GM12878 (cell line): ENCODE measurements around the gene RINL. TPM values are rescaled to one million over a fixed set of nuclear protein-coding genes. Genes with fewer than 3 reads are reported as not detected.

Experiments
- ATAC-seq: fragments of 200-7000 bp; cut with Tn5 transposase; 3 replicates; pipeline ENCODE4 v1.9.1; 2020; ENCODE audit warnings: mild to moderate bottlenecking, moderate library complexity
- BruUV-seq: library from RNA; stranded (reverse); fragments of 400-500 nt; replicated peaks from 2 replicates; lab custom pipeline; 2021; lab: Mats Ljungman, UMichigan
- CTCF ChIA-PET: fragments of 300-600 bp; sonication (Branson Sonifier 250); formaldehyde crosslinking; extraction: SDS; loops from one replicate; lab custom pipeline; 2021; ENCODE audit warnings: inconsistent platforms; lab: Yijun Ruan, JAX
- POLR2A ChIA-PET: fragments of 350-600 bp; formaldehyde crosslinking; extraction: SDS; loops from one replicate; lab custom pipeline; 2021; ENCODE audit warnings: inconsistent platforms; lab: Charles Lee
- RAD21 ChIA-PET: fragments of 300-600 bp; sonication (Branson Sonifier 250); formaldehyde crosslinking; loops from one replicate; lab custom pipeline; 2023; ENCODE audit warnings: antibody characterized with exemption; ENCODE audit not compliant: unreplicated experiment; lab: Charles Lee
- SMC1A ChIA-PET: fragments of 300-600 bp; sonication (Branson Sonifier 250); formaldehyde crosslinking; loops from one replicate; lab custom pipeline; 2023; ENCODE audit not compliant: unreplicated experiment, uncharacterized antibody; lab: Charles Lee
- DNase-seq: peaks from one replicate; pipeline ENCODE4 v3.0.0-alpha.2; 2011; ENCODE audit warnings: low read depth, low spot score
- FAIRE-seq: peaks from 3 replicates; lab custom pipeline; 2011; peaks lifted over from hg19 to GRCh38; lab: Jason Lieb, UNC
- H2AFZ ChIP-seq: 2 replicates; pipeline ENCODE4 v1.6.0; 2011; ENCODE audit warnings: low read depth, low read length, control low read depth; ENCODE audit not compliant: control insufficient read depth
- H3K27ac ChIP-seq: 2 replicates; pipeline ENCODE4 v1.5.1; 2011; ENCODE audit warnings: control low read depth; ENCODE audit not compliant: control insufficient read depth, insufficient read depth
- H3K27me3 ChIP-seq, 2 experiments: replicated peaks in 1 of 2; 2 replicates each; pipeline versions ENCODE4 v1.6.0 to v1.6.1; 2011; ENCODE audit warnings: low read length in 1 of 2; ENCODE audit not compliant: control insufficient read depth in 2 of 2, insufficient read depth in 2 of 2
- H3K36me3 ChIP-seq, 2 experiments: 2 replicates each; pipeline ENCODE4 v1.5.1; 2011; ENCODE audit warnings: low read length in 1 of 2; ENCODE audit not compliant: control insufficient read depth in 2 of 2, insufficient read depth in 2 of 2
- H3K4me1 ChIP-seq: 2 replicates; pipeline ENCODE4 v1.6.1; 2011; ENCODE audit warnings: mild to moderate bottlenecking, low read length, moderate library complexity, mixed read lengths; ENCODE audit not compliant: control insufficient read depth, insufficient read depth
- H3K4me2 ChIP-seq: 2 replicates; pipeline ENCODE4 v1.6.0; 2011; ENCODE audit warnings: control low read depth; ENCODE audit not compliant: control insufficient read depth, insufficient read depth
- H3K4me3 ChIP-seq: fragments of 200-600 bp; sonication (generic); 2 replicates; pipeline ENCODE4 v1.5.1; 2016
- H3K79me2 ChIP-seq: 2 replicates; pipeline ENCODE4 v1.6.0; 2011; ENCODE audit warnings: low read length; ENCODE audit not compliant: control insufficient read depth, insufficient read depth
- H3K9ac ChIP-seq: 2 replicates; pipeline ENCODE4 v1.8.0; 2011; ENCODE audit warnings: low read length, control low read depth, mixed read lengths; ENCODE audit not compliant: control insufficient read depth, insufficient read depth
- H3K9me3 ChIP-seq: replicated peaks from 3 replicates; pipeline ENCODE4 v1.5.1; 2011; ENCODE audit warnings: mild to moderate bottlenecking, low read length; ENCODE audit not compliant: control insufficient read depth, insufficient read depth
- H4K20me1 ChIP-seq: 2 replicates; pipeline ENCODE4 v1.6.0; 2011; ENCODE audit not compliant: control insufficient read depth, insufficient read depth
- GATAD2B ChIP-seq: fragments of 450-650 bp; conservative IDR thresholded peaks from 2 replicates; pipeline ENCODE4 v1.6.1; 2017; ENCODE audit warnings: low read depth, mild to moderate bottlenecking, moderate library complexity
- HCFC1 ChIP-seq: fragments of 150-350 bp; IDR thresholded peaks from 2 replicates; pipeline ENCODE4 v1.6.1; 2014; ENCODE audit warnings: low read length
- HDAC2 ChIP-seq: fragments of 200-600 bp; sonication (generic); IDR thresholded peaks from 2 replicates; pipeline ENCODE4 v1.6.1; 2017
- KAT2A ChIP-seq: conservative IDR thresholded peaks from 2 replicates; pipeline ENCODE4 v1.6.1; 2011; ENCODE audit warnings: low read depth, low read length; ENCODE audit not compliant: control insufficient read depth
- RAD21 ChIP-seq: IDR thresholded peaks from 2 replicates; pipeline ENCODE4 v1.6.1; 2011; ENCODE audit warnings: mild to moderate bottlenecking, low read depth, low read length, moderate library complexity; ENCODE audit not compliant: insufficient read depth
- RELB ChIP-seq: fragments of 450-650 bp; IDR thresholded peaks from 2 replicates; pipeline ENCODE4 v1.6.1; 2017; ENCODE audit warnings: low read depth, mild to moderate bottlenecking, moderate library complexity
- REST ChIP-seq: IDR thresholded peaks from 2 replicates; pipeline ENCODE4 v1.6.1; 2012; ENCODE audit warnings: mild to moderate bottlenecking, low read depth, low read length
- WGBS: methylation state at CpG from one replicate; pipeline ENCODE4 v1.1.6; 2016; ENCODE audit warnings: low lambda C conversion rate; ENCODE audit not compliant: insufficient replicate concordance, insufficient coverage; ENCODE audit errors: missing lambda C conversion rate; 5-methylcytosine and 5-hydroxymethylcytosine counted together
- in situ Hi-C: fragments of 300-500 bp; cut with MboI; formaldehyde crosslinking; loops from 9 replicates; pipeline ENCODE4 v1.14.3; 2018; ENCODE audit warnings: mixed read lengths
- intact Hi-C: fragments of 100-400 bp; cut with micrococcal nuclease; formaldehyde crosslinking; loops from one replicate; pipeline ENCODE4 v1.14.2; 2022; ENCODE audit not compliant: unreplicated experiment
- polyA plus RNA-seq, 11 experiments: library from polyadenylated mRNA; depleted of rRNA in 4 of 11; unstranded in 6 of 11; stranded (reverse) in 5 of 11; fragments of >200 nt; fragmentation: Nextera tagmentation in 4 of 11; fragmentation: Illumina TruSeq in 1 of 11; extraction: Ambion mirVana in 4 of 11; extraction: Trizol in 1 of 11; gene quantifications; 1 replicate in 1 of 11; 2 replicates in 10 of 11; pipeline versions ENCODE4 v1.2.1 to v1.2.3, GENCODE V29; 2011 to 2016; ENCODE audit warnings: inconsistent platforms in 2 of 11, missing spikeins in 2 of 11, low read depth in 1 of 11
- total RNA-seq, 4 experiments: library from RNA; depleted of rRNA in 3 of 4; stranded (reverse); fragments of >200 nt in 3 of 4; fragmentation: Illumina TruSeq in 1 of 4; extraction: Trizol in 1 of 4; gene quantifications; 2 replicates each; pipeline versions ENCODE4 v1.2.1 to v1.2.3, GENCODE V29; 2013 to 2021

RINL gene
- total and polyA plus RNA-seq, 10 of the 15 experiments (the other 5 are each of a cell fraction or from before 2014, with no cell fraction given), result 14.5 to 64.2 (median 47.6) TPM

GRCh38 chr19:38879400-38879751 lies 1.3 kb upstream of the RINL start:
- no peaks in the 10 kb centered on the region; the same call in none of the 2 replicates for H3K79me2 ChIP-seq
- H3K27ac ChIP-seq, result no peak overlapping the region
- RAD21 ChIA-PET, result interaction anchor here (0.8 to 2.1 kb wide), 5 partner anchors 9 to 149 kb away, joined by 3 to 8 read pairs (median 4); partner anchors contain the start of genes MRPS12 and SARS2
- no peaks in the 10 kb centered on the region; a peak in 1 of 4 replicates for H3K36me3 ChIP-seq
- intact Hi-C loops, result loop anchor here (2.0 kb wide), 1 partner anchor 19 kb away; the partner anchor contains the start of genes NFKBIB and SIRT2
- WGBS, result 91% methylated on average over 11 of the region's 11 CpGs
- H3K4me3 ChIP-seq, result no peak overlapping the region
- no peaks in the 10 kb centered on the region for H4K20me1 ChIP-seq
- peaks cover 7% of the 10 kb centered on the region for H3K4me1 ChIP-seq
- CTCF ChIA-PET, result interaction anchor here (0.6 to 4.8 kb wide), 6 partner anchors 8 to 335 kb away, joined by 3 to 62 read pairs (median 10); partner anchors contain the start of genes HNRNPL, MRPS12 and SARS2
- SMC1A ChIA-PET, result interaction anchor here (1.0 to 1.7 kb wide), 3 partner anchors 8 to 51 kb away, joined by 3 to 9 read pairs (median 4); partner anchors contain the start of genes MRPS12 and SARS2
- no peak overlapping the region for H2AFZ ChIP-seq
- no peaks in the 10 kb centered on the region for H3K27me3 ChIP-seq
- POLR2A ChIA-PET, result interaction anchor here (0.5 to 2.8 kb wide), 5 partner anchors 10 to 265 kb away, joined by 4 to 12 read pairs (median 7); partner anchors contain the start of genes ECH1, NFKBIB and SIRT2
- in situ Hi-C loops, result no loop called here
- BruUV-seq, result no TSS peak
- DNase-seq (no peak), ATAC-seq (no peak), FAIRE-seq (no peak)
- TF ChIP-seq REST, result no peak
- TF ChIP-seq KAT2A, result no peak
- TF ChIP-seq HCFC1, result no peak
- TF ChIP-seq RELB, result no peak
- no peak for TF ChIP-seq RAD21
- no peak for TF ChIP-seq HDAC2
- no peak for TF ChIP-seq GATAD2B
- H3K4me2 ChIP-seq, result no peak overlapping the region
- no peaks in the 10 kb centered on the region for H3K9me3 ChIP-seq
- no peak overlapping the region for H3K9ac ChIP-seq
